ENCODE measurements around the gene PTGES2.

Gene PTGES2

DNA sequence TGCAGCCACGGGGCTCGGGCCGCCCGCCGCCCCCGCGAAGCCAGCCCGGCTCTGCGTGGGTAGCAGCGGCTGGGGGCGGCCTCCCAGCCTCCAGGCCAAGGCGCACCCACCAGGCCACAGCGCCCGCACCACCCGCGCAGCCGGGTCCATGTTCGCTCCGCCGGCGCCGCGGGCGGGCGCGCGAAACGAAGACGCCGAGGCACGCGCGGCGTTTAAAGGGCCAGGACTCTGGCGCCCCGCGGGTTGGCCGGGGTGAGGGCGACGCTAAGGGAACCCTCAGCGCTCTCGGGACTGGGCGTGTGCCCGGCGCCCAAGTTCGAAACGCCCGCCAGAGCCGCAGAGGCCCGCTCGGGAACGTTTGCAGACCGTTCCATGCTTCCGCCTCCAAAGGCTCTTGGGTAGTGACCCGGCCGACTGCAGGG, at the start of gene PTGES2:
Gene PTGES2 (minus strand): TSS at position 162 of the 422 bp plus-strand sequence. CDS start 12 bp downstream, at position 150.
- peak; percentile 20 for DNase-seq

DNA sequence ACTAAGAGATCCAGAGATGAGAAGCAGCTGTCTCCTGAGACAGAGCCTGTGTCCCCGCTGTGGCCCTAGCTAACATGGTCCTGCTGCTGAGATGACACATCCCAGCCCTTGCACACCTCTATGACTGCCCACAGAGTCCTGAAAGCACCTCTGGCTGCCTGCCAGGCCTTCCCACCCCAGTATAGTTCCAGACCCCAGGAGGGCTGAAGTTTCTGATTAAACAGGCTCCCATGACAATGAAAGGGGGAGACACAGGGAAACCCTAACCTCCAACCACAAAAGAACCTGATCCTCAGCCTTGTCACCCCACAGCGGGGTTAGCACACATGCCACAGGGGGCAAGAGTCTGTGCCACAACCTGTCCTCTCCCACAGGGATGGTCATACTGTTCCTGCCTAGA, 48.2 kb upstream of the PTGES2 start:
- DNase-seq, result no peak

DNA sequence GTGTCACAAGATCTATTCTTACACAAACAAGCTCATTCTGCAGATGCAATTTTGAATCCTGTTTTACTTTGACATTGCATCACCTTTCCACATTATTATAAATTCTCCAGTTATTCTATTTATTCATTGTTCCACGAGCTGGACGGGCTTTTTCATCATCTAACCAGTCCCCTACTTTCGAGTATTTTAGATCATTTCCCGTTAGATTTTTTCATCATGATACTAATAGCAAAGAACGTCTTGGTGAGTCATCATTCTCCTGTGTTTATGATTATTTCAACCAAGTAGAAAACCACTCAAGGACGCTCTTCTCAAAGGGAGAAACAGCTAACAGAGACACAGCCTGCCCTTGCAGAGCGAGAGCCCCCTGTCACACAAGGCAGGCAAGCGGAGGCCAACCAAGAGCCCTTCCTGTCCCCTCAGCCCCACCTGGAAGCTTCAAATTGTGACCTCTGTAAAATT, 47.6 kb upstream of the PTGES2 start:
- DNase-seq, result no peak

DNA sequence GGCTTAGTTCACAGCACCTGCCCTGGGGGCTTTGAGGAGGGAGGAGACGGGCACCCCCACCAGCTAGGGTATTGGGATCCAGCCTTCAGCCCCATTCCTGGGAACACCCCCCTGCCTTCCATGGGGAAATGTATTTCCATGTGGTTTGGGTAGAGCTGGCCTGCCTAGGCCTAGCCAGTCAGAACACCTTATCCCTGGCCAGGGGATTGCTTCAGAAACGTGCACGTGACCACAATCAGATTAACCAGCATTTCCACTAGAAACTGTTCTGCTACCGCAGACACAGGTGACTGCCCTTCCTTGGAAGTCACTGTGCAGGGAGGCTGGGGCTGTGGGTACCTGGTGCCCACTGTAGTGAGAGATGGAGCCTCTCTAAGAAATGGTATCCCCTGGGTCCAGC, 46.5 kb upstream of the PTGES2 start:
- DNase-seq, result no peak

DNA sequence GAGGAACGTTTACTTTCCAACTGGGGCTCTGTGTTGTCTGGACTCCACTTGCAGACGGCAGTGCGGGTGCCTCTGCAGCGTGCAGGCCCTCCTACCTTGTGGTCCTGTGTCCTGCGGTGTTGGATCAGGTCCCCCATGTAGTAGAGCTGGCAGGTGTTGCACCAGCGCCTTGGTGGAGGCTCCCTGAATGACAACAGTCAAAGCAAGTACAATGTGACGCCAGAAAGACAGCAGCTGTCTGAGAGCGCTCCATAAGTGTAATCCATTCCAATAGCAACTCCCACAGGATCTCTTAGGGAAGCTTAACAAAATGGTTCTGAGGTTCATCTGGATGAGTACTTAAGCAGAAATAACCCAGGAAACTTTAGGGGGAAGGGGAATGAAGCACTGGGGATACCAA, 42.4 kb upstream of the PTGES2 start:
- DNase-seq, result no peak

DNA sequence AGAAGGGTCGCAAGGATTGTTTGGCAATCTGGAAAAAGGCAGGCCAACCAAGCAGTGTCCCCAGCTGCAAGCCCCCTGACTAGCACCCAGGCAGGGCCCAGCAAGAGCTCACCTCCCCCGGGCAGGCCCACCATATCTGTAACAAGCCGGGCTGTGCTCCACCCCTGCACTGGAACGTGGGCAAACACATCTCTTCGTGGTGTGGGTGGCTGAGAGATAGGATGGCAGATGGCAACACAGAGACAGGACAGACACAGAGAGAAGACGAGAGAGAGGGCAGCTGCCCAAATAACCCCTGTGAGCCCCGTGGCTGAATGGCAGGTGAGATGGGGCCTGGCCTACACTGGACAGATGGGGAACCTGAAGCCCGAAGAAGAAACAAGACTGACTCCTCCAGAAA, 42.0 kb upstream of the PTGES2 start:
- no peak for DNase-seq

DNA sequence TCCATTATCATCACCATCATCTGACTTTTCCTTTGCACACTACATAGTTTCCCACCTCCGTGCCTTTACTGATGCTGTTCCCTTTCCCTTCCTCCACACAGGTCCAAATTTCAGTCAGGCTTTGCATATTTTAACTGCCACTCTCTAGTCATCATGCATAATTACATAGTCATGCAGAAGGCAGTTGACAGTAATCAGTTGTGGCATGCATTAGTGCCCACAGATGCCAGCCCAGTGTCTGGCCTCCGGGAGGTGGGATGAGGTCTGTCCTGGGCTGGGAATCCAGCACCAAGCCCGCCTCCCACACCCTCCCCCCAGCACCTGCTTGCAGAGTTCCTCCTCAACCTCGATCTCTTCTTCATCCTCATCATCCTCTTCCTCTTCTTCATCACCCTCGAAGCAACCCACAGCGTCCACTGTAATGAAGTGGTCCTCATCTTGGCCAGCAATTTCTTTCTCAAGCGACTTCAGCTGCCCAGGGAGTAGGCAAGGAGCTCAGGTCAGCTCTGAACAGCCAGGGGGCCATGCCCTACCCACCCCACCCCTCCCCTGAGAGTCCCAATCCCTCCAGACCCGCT, 41.3 kb upstream of the PTGES2 start:
- DNase-seq, result no peak

DNA sequence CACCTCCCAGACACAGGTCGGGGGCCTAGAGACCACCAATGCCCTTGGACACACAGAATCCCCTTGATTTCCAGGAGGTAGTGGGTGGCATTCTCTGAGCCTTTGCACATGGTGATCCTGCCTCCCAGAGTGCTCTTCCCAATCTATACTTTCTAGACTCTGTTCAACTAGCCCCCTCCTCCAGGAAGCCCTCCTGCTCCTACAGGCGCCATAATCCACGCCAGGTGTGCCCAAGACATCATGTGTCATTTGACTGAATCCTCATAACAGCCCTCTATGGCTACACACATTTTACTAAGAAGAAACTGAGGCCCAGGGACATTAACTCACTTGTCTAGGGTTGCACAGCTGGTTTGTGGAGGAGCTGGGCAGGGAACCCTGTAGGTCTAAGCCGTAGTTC, 39.7 kb upstream of the PTGES2 start:
- no peak for DNase-seq

DNA sequence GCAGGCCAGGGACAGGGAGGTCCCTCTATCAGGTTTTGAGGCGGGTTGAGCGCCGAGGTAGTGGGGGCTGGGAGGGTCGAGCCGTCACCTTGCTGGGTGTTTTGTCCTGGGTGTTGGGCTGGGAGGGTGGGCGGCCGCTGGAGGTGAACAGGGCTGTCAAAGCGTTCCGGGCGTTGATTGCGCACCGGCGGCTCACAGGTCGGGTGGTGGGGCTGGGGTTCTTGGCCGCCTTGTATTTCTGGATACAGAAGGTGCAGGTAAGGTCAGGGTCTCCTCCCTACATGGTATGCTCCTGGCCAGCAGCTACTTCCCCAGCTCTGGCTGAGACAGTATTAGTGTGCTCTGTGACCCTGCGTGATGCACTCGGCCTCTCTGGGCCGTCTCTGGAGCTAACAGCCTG, 38.6 kb upstream of the PTGES2 start:
- no peak for DNase-seq

DNA sequence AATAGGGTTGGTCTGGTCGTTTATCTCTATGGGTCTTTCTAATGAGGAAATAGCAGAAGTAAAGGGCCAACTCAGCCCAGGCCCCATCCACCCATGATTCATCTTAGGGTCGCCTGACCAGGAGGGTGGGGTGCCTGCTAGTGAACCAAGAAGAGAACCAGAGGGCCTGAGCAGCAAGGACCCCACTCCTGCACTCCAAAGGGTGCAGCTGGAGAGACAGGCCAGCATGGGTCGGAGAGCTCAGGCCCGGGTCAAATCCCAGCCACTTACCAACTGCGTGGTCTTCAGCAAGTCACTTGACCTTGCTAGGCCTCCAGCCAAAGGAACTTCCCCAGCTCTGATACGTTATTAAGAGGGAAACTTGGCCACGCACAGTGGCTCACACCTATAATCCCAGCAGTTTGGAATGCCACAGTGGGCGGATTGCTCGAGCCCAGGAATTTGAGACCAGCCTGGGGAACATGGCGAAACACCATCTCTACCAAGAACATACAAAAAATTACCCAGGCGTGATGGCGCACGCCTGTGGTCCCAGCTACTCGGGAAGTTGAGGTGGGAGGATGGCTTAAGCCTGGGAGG, 36.9 kb upstream of the PTGES2 start:
- no peak for DNase-seq

DNA sequence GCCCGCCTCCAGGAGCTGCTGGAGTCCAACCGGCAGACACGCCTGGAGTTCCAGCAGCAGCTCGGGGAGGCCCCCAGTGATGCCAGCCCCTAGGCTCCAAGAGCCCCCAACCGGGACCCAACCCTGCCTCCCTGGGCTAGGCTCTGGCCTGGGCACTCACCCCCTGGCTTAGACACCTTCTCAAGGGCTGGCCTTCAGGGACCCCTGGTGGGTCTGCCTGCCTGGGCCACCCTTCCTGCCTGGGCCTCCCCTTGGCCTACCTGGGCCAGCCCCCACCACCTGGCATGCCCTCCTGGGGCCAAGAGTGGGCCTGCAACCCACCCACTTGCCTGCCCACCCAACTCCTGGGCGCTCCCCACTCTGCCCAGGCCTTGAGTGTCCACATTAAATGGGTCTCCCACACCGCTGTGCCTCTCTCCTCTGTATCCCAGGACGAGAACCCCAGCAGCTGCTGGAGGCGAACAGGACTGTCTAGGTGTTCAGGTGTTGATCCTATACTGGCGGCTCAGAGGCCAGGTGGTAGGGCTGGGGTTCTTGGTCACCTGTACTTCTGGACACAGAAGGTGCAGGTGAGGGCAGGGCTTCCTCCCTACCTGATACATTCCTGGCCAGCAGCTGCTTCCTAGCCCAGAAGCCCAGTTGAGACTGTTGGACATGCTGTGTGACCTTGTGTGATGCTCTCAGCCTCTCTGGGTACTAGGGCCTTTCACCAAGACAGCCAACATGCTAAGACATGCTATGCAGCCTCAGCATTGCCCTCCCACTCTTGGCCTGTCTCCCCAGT, 36.2 kb upstream of the PTGES2 start:
- DNase-seq, result no peak

DNA sequence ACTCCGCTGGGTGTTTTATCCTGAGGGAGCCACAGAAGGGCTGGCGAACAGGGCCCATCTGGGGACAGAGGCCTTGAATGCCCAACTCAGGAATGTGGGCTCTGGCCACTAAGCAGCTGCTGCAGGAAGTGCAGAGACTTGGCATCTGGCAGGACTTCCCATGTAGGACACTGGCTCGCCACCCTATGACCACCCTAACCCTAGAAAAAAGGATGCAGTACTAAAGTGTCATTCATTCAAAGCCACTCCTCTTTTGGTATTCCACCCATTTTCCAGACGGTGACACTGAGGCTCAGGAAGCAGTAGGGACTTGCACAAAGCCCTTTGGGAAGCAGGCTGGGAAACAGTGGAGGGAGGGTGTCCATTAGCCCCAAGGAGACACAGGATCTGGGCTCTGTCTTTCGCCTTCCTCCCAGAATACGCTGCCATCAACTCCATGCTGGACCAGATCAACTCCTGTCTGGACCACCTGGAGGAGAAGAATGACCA, 35.5 kb upstream of the PTGES2 start:
- no peak for DNase-seq

DNA sequence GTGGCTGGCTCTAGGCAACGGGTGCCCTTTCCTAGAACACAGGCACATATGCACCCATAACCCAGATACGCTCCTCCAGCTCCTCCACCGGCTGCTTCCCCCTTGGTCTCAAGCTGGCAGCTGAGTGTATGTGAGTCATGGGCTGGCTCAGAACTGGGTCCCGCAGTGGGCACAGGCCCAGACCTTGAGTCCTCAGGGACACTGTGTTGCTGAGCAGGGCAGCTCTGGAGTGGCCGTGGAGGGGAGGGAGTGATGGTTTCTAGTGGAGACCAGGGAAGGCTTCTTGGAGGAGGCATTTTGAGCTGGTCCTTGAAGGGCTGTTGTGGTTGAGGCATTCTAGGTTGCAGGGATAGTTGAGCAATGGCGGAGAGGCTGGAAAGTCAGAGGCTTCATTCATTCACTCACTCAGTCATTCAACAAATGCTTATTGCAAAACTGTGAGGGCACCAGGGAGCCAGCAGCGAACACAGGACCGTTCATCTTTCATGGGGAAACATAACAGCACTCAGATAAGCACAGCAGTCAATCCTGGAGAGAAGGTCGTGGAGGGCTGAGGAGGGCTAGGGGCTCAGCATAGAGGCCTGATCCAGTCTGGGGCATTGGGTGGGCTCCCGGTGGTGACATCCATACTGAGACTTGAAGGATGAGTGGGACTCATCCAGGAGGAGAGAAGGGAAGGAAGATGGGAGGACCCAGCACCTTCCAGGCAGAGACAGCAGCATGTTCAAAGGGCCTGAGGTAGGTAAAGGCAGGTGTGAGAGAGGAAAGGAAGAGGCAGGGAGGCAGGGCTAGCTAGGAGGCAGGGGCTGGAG, 34.9 kb upstream of the PTGES2 start:
- DNase-seq, result no peak

DNA sequence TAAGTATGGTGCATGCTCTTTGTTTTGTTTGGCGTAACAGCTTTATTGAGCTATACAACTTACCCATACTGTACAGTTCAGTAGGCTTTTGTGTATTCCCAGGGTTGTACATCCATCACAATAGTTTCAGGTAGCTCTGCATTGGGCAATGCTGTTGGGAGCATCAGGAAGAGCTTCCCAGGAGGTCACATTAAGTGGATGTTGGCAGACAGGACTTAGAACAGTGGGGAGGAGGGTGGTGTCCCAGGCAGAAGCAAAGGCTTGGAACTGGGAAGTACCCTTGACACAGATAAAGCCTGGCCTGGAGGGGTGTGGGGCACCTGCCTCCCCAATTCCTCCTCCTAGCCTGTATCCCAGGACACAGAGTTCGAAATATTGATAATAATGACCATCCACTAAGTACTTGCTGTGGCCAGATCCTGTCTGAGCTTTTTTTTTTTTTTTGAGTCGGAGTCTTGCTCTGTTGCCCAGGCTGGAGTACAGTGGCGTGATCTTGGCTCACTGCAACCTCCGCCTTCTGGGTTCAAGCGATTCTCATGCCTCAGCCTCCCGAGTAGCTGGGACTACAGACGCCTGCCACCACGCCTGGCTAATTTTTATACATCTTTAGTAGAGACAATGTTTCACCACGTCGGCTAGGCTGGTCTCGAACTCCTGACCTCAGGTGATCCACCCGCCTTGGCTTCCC, 33.8 kb upstream of the PTGES2 start:
- no peak for DNase-seq

DNA sequence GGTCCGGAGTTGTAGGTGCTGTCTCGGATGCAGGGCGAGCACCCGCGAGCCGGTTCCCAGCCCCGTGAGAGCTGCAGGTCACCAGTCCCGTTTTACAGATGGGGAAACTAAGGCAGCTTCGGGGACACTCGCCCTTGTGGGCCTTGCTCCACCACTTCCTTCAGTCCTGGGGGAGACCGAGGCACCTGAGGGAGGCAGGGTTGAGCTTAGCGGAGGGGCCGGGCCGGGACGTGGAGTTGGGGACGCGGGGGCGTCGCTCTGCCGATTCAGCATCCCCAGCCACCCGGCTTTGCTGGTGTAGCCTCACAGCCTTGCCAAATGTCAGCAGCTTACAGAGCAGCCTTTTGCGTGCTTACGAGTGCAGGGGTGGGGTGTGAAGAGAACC, 33.1 kb upstream of the PTGES2 start:
- DNase-seq, result peak; percentile 3

DNA sequence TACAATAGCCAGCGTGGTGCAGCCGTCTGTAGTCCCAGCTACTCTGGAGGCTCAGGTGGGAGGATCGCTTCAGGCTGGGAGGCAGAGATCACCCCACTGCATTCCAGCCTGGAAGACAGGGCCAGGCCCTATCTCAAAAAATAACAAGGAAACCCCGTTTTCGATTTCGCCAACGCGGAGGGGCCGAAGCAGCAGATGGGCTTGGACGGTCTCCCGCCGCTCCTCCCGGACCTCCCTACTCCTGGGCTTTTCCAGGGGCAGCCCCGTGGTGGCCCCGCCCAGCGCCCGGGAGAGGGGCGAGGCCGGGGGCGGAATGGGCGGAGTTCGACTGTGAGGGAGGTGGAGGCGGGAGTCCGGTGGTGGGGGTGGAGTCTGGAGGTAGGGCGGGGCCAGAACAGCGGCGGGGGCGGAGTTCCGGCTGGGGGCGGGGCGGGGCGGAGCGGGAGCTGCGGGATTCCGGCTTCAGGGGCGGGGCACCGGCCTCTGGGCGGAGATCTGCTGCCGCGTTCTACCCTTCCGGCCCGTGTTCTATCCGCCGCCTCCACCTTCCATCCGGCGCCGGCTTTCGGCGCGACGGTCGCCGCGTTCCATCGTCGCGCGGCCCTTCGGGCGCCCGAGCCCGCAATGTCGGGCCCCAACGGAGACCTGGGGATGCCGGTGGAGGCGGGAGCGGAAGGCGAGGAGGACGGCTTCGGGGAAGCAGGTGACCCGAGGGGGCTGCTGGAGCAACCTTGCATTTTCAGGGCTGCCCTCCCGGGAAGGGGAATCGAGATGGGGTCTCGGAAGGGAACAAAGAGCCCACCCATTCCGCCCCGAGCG, 32.5 kb upstream of the PTGES2 start, which contains the start of gene BBLN:
Gene BBLN (plus strand): TSS at position 482 of the 819 bp plus-strand sequence. CDS start 143 bp downstream, at position 625.
- DNase-seq, result peak; percentile 83

DNA sequence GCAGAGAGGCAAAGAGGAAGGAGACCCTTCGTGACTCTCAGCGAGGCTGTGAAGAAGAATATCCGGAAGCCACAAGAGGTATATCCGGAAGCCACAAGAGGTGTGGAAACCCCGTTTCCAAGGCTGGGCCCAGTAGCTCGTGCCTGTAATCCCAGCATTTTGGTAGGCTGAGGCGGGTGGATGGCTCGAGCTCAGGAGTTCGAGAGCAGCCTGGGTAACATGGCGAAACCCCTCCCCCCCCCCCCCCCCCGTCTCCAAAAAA, 31.9 kb upstream of the PTGES2 start:
- DNase-seq, result peak; percentile 49

DNA sequence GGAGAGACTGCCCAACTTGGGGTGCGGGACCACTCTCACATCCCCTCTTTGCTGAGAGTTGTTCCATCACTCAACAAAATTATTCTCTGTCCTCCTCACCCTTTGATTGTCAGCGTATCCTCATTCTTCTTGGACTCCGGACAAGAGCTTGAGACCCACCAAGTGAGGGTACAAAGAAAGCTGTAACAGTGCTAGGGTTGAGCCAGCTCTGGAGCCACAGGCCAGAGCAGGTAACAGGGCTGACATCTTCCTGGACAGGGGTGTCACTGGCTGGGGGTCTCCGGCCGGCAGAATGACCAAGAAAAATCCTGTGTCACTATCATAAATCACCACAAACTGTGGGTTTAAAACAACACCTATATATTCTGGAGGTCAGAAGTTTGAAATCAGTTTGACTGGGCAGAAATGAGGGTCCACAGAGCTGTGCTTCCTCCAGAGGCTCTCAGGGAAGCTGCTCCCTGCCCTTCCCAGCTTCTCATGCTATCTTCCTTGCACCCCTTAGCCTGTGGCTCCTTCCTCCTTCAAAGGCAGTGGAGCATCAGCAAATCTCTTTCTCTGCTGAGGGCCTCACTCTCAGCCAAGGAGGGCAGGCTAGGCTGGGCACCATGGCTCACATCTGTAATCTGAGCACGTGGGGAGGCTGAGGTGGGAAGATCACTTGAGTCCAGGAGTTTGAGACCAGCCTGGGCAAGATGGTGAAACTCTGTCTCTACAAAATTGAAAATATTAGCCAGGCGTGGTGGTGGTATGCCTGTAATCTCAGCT, 28.4 kb upstream of the PTGES2 start:
- no peak for DNase-seq

DNA sequence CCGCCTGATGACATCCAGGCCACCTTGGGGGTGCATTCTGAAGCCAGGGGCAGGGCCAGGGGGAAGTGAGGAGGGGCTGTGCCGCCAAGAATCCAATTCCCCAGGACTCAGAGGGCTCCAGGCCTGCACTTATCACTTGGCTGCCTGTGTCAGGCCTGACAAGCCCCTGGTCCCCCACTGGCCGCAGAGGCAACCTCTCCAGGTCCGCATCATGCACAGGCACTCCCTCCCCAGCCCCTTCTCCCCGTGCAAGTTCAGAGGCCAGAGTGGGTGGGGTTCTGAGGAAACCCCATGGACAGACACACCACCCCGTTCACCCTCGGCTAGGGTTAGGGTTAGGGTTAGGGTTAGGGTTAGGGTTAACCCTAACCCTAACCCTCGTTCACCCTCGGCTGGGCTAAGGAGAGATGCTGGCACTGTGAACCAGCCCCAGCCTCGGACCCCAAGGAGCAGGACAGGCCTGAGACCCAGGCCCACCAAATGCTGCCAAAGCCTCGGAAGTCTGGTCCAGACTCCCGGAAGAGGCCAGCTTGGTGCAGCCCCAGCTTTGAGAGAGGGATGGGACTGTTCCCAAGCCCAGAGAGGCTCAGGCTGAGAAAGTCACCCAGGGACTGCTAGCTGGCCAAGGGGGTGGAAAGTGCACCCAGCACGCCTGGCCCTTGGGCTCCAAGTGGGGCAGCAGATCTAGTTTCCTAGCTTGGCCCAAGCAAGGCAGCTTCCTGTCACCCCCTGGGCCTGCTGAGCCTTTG, 26.6 kb upstream of the PTGES2 start:
- no peak for DNase-seq

All from DMS153 (cell line).